ENCODE results near the gene ZDHHC16.
"Not testable (repeated sequence)": the region's sequence is repeated elsewhere in the genome, so short reads cannot be mapped to it uniquely, and the experiment has no call there.

ZDHHC16 gene

GRCh38 chr10:97435211-97435610 is 10.8 kb upstream of the ZDHHC16 start:
- no peak for DNase-seq

- DNase-seq = no peak
These were observed 3.7 kb upstream of the ZDHHC16 start for GRCh38 chr10:97442277-97442676.

DNA sequence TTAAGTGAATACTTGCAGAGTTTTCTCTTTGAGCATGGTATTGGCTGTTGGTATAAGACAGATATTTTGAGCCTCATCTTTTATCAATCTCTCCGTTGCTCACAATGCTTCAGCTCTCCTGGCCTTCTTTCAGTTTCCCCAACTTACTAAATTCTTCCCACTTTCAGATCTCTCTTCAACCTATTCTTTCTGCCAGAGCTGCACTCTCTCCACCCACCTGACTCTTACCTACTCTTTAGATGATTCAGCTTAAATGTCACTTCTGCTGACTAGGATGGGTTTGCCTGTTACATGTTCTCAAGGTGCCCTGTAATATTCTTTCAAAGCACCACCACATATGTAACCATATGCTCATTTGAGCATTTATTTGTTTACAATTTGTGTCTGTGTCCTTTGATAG is 1.8 kb upstream of the ZDHHC16 start:
- DNase-seq = no peak

- DNase-seq = no peak
These were observed 636 bp upstream of the ZDHHC16 start for GRCh38 chr10:97445357-97445721.

GRCh38 chr10:97450828-97451227 is 4.9 kb downstream of the ZDHHC16 start:
- DNase-seq = no peak

DNA sequence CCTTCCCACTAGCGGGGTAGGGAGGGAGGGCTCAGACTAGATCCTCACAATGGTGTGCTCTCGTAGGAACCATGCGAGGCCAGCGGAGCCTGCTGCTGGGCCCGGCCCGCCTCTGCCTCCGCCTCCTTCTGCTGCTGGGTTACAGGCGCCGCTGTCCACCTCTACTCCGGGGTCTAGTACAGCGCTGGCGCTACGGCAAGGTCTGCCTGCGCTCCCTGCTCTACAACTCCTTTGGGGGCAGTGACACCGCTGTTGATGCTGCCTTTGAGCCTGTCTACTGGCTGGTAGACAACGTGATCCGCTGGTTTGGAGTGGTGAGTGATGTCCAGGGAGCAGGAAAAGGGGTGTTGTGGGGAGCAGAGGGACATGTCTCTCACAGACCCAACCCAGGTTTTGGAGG is 5.6 kb downstream of the ZDHHC16 start:
- no peak for DNase-seq

GRCh38 chr10:97452352-97452751 is 6.4 kb downstream of the ZDHHC16 start:
- no peak for DNase-seq

DNA sequence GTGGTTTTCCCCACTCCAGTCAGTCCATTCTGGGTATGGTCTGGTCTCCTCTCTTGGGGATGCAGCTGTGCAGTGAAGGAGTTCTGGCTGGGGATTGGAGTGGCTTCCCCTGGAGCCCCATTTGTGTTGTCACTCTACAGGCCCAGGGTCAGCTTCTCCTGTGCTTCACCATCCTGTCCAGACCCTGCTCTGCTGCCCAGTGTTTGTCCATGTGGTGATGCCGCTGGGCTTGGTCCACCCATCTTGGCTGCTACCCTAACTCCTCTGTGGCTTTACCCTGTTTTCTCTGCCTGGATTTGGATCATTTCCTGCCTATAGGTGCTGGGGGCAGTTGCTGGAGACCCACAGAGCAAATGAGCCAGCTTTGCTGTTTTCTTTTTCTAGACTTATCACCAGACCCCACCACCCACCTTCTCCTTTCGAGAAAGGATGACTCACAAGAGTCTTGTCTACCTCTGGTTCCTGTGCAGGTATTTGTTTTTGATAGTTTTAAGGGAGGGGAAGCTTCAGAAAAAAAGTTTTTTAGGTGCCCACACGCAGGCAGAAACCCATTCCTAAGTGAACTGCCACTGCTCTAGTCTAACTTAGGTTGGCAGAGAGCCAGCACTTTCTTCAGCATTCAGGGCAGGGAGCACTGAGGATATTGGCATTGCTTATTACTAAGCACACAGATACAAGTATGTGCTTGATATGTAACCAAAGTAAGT is 8.5 kb downstream of the ZDHHC16 start:
- DNase-seq = no peak

- no peak for DNase-seq
These were observed 10.2 kb downstream of the ZDHHC16 start for GRCh38 chr10:97456034-97456685.

GRCh38 chr10:97456686-97457065 is 10.7 kb downstream of the ZDHHC16 start:
- no peak for DNase-seq

GRCh38 chr10:97459111-97459510 is 13.1 kb downstream of the ZDHHC16 start:
- no peak for DNase-seq

GRCh38 chr10:97459933-97460332 is 14.0 kb downstream of the ZDHHC16 start:
- DNase-seq = no peak

DNA sequence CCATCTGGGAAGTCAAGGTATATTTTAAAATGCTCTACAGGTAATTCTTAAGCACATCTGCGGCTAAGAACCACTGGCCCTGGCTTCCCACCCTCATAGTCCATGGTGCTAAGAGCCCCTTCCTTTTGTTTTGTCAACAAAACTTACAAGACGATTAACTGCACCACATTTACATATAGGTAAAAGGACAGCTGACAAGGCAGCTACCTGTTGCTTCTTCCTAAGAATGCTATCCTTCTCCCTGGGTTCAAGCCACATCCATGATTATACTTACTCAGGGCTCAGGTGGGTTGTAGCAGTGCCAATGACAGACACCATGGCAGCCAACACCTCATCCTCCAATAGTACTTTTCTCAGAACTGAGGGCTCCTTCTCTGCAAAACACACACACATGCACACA is 16.3 kb downstream of the ZDHHC16 start:
- no peak for DNase-seq

- DNase-seq = no peak
These were observed 17.6 kb downstream of the ZDHHC16 start for GRCh38 chr10:97463363-97464132.

GRCh38 chr10:97464226-97464625 is 18.3 kb downstream of the ZDHHC16 start:
- no peak for DNase-seq

DNA sequence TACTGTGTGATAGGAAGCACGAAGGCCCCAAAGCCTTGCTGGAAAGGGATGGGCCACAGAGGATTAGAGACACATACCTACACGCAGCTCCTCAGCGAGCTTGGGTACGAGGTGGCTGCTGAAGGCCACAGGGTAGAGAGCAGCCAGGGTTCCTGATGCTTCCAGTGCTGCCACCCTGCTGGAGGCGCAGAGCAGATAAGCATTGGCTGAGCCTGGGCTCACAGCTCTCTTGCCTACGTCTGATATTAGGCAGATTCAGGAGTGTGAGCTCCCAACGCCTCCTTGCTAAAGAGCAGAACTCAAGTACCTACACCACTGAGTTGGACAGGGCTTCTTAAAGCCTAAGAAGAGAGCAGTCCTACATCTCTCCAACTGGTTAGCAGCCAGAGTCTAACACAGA is 20.0 kb downstream of the ZDHHC16 start:
- DNase-seq = no peak

GRCh38 chr10:97466755-97467154 is 20.8 kb downstream of the ZDHHC16 start:
- DNase-seq = no peak

DNA sequence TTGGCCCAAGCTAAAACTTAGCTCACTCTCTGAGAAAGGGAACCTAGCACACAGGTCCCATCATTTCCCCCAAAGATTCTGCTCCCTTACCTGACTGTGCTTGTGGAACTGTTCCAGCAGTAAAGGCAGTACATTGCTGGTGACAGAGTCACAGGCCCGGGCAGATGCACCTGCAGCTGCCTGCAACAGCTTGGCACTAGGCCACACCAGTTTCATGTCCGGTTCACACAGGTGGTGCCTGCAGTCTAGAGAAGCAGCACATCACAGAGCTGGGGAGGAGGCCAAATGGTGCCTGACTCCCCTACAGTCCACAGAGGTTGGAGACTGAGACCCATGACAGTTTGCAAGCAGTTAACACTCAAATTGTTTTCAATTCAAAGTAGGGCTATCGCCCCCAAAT is 22.2 kb downstream of the ZDHHC16 start:
- DNase-seq = no peak

GRCh38 chr10:97468781-97469180 is 22.8 kb downstream of the ZDHHC16 start:
- not testable (repeated sequence) for DNase-seq

- no peak for DNase-seq
These were observed 28.9 kb downstream of the ZDHHC16 start for GRCh38 chr10:97474918-97475317.

GRCh38 chr10:97475936-97476594 is 30.1 kb downstream of the ZDHHC16 start:
- DNase-seq = no peak

DNA sequence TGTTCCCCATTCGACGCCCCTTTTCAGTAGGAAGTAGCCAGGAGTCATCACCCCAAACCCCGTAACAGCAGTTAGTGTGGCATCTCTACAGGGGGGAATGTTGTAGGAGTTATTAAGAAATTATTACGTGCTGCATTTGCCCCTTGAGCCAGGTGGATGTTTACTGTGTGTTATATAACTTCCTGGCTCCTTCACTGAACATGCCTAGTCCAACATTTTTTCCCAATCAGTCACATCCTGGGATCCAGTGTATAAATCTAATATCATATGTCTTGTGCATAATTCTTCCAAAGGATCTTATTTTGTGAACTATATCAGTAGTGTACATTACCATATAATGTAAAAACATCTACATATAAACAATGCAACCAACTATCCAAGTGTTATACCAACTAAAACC is 33.4 kb downstream of the ZDHHC16 start:
- not testable (repeated sequence) for DNase-seq

DNA sequence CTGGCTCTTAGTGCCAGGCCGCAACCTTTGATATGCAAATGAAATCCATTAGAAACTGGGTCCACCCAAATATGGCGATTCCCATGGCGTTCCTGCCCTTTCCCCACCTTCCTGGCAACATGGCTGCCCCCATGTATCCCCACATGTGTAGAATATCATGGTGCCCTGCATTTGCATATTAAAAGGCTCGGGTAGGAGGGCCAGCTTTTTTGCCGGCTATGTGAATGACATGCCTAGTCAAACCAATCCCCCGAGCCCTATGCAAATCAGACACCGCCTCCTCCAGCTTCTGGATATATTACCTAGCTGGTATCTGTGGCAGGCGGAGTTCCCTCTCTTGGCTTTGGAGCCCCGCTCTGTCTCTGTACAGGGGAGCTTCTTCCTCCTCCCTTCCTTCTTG is 34.0 kb downstream of the ZDHHC16 start:
- no peak for DNase-seq

DNA sequence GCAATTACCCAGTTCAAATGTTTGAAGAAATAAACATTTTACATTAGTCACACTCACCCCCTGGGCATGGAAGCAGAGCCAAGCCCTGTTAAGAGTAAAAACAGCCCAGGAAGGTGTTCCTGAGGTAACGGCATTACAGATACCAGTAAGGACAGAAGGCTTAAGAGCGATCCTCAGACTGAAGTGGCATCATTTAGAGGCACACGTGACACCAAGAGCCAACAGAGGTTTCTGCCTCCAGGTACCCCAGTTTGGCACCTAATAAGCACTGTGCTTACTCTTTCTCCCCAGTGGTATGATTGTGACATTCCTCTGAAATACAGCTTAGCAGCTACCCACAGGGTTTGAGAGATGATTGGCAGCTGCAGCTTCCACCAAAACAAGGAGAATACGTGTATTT is 35.1 kb downstream of the ZDHHC16 start:
- no peak for DNase-seq
